MV-4-11 (cell line): ENCODE results near the gene POLG.

Experiments
- DNase-seq: peaks from one replicate; lab custom pipeline; 2025; lab: John Stamatoyannopoulos, UW

The POLG gene

GRCh38 chr15:89356634-89357298 lies 22.1 kb upstream of the POLG start:
- DNase-seq = peak; percentile 9

- DNase-seq = no peak
Observed at GRCh38 chr15:89353991-89354390, 19.4 kb upstream of the POLG start.

GRCh38 chr15:89352476-89352875 lies 17.9 kb upstream of the POLG start:
- DNase-seq = no peak

GRCh38 chr15:89349206-89349558 lies 14.6 kb upstream of the POLG start:
- no peak for DNase-seq

GRCh38 chr15:89346516-89347231 lies 12.1 kb upstream of the POLG start:
- DNase-seq = no peak

GRCh38 chr15:89345248-89345647 lies 10.6 kb upstream of the POLG start:
- no peak for DNase-seq

- DNase-seq = no peak
Observed at GRCh38 chr15:89342840-89343239, 8.2 kb upstream of the POLG start.

GRCh38 chr15:89341316-89342005 lies 6.8 kb upstream of the POLG start:
- no peak for DNase-seq

- DNase-seq = no peak
Observed at GRCh38 chr15:89340573-89340972, 5.9 kb upstream of the POLG start.

- no peak for DNase-seq
Observed at GRCh38 chr15:89338036-89338435, 3.4 kb upstream of the POLG start.

GRCh38 chr15:89335298-89336041 lies 846 bp upstream of the POLG start:
- DNase-seq = no peak

GRCh38 chr15:89333959-89334509 lies 590 bp downstream of the POLG start:
- peak; percentile 43 for DNase-seq

GRCh38 chr15:89333011-89333860 lies 1.4 kb downstream of the POLG start:
- DNase-seq = no peak

- DNase-seq = no peak
Observed at GRCh38 chr15:89332446-89332845, 2.2 kb downstream of the POLG start.

- no peak for DNase-seq
Observed at GRCh38 chr15:89330881-89331595, 3.6 kb downstream of the POLG start.

GRCh38 chr15:89330119-89330518 lies 4.5 kb downstream of the POLG start:
- no peak for DNase-seq

- peak; percentile 88 for DNase-seq
Observed at GRCh38 chr15:89329329-89330084, 5.1 kb downstream of the POLG start.

GRCh38 chr15:89328398-89329254 lies 6.0 kb downstream of the POLG start:
- DNase-seq = no peak

GRCh38 chr15:89327113-89327512 lies 7.5 kb downstream of the POLG start:
- no peak for DNase-seq
